Fibroblast of villous mesenchyme (primary cell): ENCODE results near the gene RWDD4. TPM values are rescaled to one million over a fixed set of nuclear protein-coding genes. Genes with fewer than 3 reads are reported as not detected.

Source experiments
- DNase-seq: peaks from one replicate; pipeline ENCODE4 v3.0.0-alpha.2; 2010; ENCODE audit warnings: low read depth
- H3K4me3 ChIP-seq: 2 replicates; pipeline ENCODE4 v1.5.1; 2011; ENCODE audit warnings: low read depth, mild to moderate bottlenecking, low read length
- CTCF ChIP-seq: IDR thresholded peaks from 2 replicates; pipeline ENCODE4 v1.5.1; 2012; ENCODE audit warnings: low read depth, mild to moderate bottlenecking, low read length; ENCODE audit not compliant: insufficient read depth
- total RNA-seq: library from RNA; depleted of rRNA; stranded (reverse); fragments of >200 nt; gene quantifications from 2 replicates; pipeline ENCODE4 v1.2.3, GENCODE V29; 2012

The RWDD4 gene
- total RNA-seq, 1 donor = 30.2 TPM

GRCh38 chr4:183620421-183620820 lies 38.6 kb downstream of the RWDD4 start:
- TF ChIP-seq CTCF = no peak
- DNase-seq = no peak
- H3K4me3 ChIP-seq = no peak overlapping the region

- TF ChIP-seq CTCF = no peak
- peak; percentile 36 for DNase-seq
- no peak overlapping the region for H3K4me3 ChIP-seq
Observed at GRCh38 chr4:183618681-183619080, 40.3 kb downstream of the RWDD4 start.

GRCh38 chr4:183617075-183617474 lies 41.9 kb downstream of the RWDD4 start:
- no peak overlapping the region for H3K4me3 ChIP-seq
- DNase-seq = no peak
- TF ChIP-seq CTCF = no peak

- no peak for TF ChIP-seq CTCF
- no peak overlapping the region for H3K4me3 ChIP-seq
- DNase-seq = no peak
Observed at GRCh38 chr4:183612329-183613250, 46.4 kb downstream of the RWDD4 start.

GRCh38 chr4:183611210-183611830 lies 47.7 kb downstream of the RWDD4 start:
- no peak for TF ChIP-seq CTCF
- no peak overlapping the region for H3K4me3 ChIP-seq
- DNase-seq = no peak

- no peak for DNase-seq
- TF ChIP-seq CTCF = no peak
- no peak overlapping the region for H3K4me3 ChIP-seq
Observed at GRCh38 chr4:183610613-183611012, 48.4 kb downstream of the RWDD4 start.
